NCI-H2196 (cell line): ENCODE results near the gene C15orf61.

Source experiments
- DNase-seq: peaks from one replicate; lab custom pipeline; 2025; ENCODE audit not compliant: unreplicated experiment; lab: John Stamatoyannopoulos, UW

Gene C15orf61

DNA sequence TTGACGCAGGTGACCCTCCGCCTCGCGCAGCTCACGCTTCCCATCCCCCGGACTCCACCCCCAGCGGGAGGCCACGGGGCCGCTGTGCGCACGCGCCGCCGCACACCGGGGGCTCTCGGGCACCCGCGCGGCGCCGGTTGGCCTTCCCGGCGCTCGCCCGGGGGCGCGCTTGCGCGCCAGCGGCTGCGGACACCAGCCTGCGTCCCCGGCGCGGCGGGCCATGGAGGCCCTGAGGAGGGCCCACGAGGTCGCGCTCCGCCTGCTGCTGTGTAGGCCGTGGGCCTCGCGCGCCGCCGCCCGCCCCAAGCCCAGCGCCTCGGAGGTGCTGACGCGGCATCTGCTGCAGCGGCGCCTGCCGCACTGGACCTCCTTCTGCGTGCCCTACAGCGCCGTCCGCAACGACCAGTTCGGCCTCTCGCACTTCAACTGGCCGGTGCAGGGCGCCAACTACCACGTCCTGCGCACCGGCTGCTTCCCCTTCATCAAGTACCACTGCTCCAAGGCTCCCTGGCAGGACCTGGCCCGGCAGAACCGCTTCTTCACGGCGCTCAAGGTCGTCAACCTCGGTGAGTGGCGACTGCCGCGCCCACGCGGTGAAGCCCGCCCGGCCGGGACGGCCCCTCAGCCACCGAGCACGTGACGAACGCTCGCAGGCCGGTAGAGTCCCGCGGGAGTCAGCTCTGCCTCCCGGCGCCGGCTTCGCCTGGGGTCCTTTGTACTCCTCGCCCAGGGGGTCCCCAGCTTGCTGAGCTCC, at the start of gene C15orf61:
Gene C15orf61 (plus strand): TSS at position 103 of the 754 bp plus-strand sequence. CDS start 118 bp downstream, at position 221.
- DNase-seq = peak; percentile 87

DNA sequence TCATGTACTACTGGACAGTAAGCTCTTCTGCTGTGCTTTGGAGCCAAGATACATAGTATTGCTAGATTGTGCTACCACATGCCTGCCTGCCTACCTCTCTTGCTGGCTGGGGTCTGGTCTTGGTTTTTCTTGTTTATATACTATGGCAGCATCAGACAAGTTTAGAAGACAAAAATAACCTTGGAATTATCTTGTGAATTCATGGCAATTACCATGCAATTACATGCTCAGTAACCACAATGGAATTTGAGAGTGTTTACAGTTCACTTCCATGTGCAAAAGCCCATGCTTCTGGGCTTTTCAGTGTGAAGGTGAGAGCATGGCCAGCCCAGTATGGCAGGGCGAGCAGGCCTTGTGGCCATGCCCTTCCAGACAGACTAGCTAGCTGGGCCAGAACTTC, 48.0 kb upstream of the C15orf61 start:
- no peak for DNase-seq

DNA sequence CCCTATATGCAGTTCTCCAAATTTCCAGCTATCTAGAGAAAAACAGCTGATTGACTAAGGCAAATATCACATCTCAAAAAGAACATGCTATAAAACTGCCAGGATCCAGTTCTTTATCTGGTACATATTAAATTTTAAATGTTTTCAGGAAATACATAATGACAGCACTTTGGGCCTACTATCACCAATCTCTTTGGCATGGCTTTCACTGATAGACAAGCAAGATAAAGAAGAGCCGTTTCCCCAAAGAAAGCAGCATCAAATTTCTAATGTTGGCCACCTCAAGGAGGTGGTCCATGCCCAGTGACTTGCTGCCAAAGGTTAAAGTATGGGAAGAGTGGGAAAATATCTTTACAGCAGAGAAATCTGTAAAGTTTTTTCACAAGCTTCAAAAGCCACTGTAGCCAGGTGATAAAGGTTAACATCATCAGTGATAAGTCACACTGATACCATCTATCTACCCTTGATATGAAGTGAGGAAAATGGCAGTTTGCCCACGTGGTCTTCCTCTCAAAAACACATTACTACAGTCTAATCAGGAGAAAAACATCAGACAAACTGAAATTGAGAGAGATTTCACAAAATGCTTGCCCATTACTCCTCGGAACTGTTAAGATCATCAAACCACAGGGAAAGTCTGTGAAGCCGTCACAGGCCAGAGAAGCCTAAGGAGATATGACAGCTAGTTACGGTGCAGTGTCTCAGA, 46.4 kb upstream of the C15orf61 start:
- no peak for DNase-seq

DNA sequence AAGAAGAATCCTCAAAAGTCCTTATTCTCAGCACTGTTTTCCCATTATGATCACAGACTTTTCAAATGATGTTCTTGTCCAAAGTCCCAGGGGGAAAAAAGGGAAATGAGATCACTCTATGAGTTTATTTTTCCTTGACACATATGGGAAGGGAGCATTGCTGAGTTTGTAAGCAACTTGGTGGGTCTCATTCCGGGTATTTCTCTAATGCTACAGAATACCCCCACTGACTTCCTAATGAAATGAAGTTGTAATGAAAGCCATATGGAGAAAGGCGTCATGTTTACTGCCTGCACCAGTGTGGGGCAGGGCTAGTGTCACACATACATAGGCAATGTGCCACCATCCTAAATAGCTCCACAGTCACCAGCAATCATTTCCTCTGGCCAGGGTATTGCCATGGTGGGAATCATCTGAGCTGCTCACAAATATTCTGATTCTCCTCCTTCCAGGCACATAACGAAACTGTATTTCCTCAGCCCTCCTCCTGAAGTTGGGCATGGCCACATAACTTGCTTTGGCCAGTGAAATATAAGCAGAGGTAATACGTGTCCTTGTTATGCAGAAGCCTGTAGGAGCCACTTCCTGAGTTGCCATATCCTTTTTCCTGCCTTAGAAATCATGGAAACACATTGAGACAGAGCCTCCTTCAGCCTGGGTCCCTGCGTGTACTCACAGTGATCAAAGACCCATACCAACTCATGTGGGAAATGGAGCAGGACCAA, 41.0 kb upstream of the C15orf61 start:
- DNase-seq = no peak

DNA sequence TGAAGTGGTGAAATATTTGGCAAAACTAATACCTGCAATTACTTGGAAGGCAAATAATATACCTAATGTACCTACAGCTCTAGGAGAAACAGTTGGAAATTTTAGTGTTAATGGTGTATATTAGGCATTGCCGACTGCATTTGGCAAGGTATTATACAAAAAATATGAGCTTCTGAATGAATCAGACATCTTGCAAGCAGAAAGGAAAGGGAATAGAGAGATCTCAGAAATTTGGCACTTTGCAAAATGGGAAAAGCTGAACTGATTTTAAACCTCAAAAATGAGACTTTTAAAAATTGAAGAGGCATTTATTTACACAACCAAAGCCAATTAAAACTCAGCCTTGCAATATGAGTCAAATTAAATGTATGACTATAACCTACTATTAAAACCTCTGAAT, 40.2 kb upstream of the C15orf61 start:
- no peak for DNase-seq

DNA sequence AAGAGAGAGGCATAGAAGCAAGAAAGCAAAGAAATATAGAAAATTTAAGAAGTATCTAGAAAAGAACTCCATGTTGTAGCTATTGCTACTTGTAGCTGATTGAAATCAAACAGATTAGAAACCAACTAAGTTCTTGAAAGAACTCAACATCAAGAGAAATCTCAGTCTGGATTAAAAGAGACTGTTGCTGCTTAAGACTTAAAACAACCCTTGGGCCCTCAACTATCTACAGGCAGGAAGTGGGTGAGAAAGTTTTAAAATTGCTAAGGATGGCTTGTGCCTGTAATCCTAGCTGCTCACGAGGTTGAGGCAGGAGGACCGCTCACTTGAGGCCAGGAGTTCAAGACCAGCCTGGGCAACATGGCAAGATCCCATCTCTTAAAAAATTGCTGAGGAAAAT, 39.3 kb upstream of the C15orf61 start:
- DNase-seq = no peak

DNA sequence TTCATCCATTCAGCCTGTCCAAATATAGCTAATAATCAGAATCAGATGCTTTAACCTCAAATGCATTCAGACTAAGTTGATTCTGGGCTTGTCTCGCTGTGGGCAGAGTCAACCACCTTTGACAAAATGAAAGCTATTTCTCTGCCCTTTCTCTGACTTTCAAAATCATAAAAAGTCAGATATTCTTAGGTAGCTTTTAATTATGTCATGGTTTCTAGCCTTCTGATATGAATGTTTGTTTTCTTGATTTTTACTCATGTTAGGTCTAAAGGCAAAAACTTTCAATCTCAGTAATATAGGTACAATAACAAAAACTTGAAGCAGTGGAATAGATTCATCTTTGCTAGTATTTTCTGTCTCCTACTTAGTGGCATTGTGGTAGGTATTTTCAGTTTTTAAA, 25.3 kb upstream of the C15orf61 start:
- DNase-seq = no peak

DNA sequence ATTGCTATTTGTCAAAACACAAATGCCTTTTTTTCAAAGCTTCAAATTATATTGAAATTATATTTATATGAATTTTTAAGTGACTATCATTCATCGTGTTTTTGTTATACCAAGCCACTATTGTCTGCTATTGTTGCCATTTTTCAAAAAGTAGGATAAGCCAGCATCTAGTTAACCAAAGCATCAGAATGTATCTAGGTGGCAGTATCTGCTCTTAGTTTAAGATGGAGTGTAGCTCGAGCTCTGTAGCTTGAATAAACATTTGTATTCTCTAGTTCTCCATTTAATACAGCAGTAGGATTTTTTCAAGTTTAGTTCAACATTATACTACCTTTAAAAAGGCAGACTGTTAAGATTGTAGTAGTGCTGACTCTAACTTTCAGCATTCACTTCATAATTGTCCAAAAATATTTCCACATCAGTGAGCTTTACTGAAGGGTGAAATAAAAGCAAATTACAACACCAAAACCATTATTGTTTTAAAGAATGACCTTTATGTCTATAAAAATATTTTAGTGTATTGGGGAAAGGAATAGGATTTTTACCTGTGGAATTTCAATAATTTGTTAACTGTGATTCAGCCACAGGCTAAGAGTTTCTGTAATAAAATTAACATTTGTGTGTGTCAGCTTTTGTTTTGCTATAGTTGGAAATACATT, 19.6 kb upstream of the C15orf61 start:
- DNase-seq = no peak

DNA sequence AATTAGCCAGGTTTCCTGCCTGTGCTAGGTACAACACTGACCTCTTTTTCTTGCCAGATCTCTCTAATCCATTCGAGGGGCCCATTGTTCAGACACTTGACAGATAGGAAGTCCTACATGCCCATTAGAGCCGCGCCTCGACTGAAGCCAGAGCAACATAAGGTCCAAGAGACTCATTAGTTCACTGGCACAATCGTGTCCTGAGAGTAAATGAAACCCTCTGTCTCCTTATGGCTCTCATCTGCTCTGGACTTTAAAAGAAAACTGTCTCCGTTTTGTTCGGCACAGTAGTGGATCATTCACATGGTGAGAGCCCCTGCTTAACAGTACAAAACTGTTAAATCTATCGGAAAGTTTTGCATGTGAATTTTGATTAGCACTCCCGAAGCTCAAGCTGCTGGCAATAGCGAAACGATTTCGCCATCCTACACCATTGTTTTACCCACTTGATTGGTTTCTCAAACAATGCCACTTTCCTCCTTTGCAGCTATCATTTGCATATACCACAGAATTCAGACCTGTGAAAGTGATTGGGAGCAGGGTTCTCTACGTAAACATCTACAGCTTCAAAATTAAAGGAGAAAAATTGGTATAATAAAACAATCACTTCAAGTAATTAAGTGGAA, 19.0 kb upstream of the C15orf61 start:
- no peak for DNase-seq

DNA sequence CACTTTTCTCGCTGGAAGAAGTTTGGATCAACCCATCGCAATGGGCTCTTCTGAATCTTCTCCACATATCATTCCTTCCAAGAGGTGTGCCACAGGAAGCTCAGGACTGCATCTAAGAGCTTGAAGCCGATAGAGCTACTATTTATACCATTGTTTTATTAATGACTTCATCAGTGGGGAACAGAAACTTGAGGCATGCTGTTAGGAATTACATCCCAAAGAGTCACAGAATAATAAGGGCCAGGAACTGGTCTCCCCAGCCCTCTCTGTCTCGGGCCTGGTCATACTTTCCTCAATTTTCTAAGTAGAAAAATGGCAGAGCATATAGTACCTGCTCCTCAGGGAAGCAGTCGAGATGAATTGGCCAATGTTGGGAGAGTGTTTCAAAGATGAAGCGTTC, 16.9 kb upstream of the C15orf61 start:
- no peak for DNase-seq

DNA sequence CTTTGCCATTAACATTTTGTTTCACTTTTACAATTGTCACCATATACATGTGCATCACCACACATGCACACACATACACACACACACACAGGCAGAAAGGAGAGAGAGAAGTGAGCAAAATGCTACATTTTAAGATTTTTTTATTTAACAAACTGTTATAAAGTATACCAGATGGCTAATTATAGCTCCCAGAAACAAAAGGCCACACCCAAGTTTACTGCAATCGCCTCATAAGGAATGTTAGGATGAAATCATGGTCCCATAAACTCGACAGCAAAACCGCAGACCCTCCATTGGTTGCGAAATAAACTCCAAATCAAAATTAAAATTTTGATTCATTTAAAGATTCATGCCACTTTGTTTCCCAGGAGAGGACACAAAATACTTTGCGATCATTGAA, 16.1 kb upstream of the C15orf61 start:
- DNase-seq = no peak

DNA sequence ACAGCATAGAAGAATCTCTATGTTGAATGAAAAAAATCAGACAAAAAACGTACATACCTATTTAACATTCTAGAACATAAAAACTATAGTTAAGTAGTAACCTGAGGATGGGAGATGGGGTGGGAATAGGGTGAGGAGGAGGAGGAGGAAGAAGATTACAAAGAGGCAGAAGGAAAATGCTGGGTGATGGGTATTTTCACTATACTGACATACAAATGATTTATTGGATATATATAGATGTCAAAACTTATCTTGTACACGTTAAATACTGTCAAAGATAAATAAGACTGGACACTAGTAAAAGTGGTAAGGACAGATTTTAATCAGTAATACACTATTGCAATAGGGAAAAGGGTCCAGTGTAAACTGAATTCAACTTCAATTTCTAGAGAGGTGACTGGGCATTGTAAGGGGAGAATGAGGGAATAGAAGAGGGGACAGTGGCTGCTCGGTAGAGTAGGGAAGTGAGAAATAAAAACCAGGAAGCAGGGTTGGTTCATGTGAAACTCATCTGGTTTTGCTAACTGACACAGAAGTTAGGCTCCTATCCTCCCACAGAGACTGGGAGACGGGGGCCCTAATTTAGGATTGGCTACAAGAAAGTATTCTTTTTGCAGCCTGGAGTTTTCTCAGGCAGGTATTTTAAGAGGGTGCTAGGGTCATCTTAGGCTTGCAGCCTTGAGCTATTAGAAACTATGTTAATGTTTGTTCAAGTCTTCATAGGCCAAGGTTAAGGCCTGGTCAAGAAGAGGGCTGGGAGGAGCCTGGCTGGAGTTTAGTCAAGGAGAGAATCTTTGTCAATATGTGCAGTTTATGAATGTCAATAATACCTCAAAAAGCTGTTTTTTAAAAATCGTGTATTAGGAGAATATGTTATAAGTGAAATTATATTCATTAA, 15.0 kb upstream of the C15orf61 start:
- DNase-seq = no peak

DNA sequence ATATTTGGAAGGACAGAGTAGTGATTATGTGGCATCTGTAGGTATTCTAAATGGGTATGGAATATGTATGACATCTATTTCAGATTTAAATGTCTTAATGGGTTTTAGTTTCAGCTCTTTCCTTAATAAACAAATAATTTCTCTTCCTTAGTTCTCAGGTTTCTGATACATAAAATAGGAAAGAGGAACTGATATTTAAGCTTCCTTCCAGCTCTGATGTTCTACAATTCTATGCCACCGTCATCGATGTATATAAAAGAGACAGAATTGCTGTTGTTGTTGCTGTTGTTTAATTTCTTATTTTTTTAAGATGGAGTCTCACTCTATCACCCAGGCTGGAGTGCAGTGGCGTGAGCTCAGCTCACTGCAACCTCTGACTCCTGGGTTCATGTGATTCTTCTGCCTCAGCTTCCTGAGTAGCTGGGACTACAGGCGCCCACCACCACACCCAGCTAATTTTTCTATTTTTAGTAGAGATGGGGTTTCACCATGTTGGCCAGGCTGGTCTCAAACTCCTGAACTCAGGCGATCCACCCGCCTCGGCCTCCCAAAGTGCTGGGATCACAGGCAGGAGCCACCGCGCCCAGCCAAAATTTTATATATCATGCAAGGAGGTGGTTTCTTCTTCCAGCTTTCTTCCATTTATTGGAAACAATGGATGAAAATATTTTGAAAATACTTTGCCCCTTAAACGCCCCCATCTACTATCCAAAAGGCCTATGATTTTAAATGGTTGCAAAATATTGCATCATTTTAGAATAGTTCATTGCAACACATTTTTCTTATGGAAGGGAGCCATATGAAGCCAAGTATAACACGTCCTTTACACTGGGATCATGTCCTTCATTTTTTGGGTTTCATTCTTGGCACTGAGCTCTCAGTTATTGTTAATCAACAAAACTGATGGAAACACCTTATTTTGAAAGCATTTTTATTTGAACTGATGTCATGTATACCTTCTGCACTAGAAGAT, 13.9 kb upstream of the C15orf61 start:
- no peak for DNase-seq

DNA sequence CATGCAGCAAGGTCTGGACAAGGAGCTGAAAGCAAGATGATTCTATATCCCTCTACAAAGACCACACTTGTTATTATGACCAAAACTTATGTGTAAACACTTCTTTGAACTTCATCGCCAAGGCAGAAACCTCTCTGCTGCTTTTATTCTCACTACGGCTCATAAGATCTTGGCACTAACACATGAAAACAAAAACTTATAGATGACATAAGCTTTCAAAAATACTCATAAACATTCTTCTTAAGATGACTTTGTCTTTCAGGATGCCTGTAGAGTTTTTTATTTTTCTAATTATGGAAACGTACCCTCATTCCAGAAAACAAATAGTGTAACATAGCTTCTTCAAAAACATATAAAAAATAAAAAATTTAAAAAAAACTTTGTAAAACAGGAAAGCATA, 12.5 kb upstream of the C15orf61 start:
- no peak for DNase-seq

DNA sequence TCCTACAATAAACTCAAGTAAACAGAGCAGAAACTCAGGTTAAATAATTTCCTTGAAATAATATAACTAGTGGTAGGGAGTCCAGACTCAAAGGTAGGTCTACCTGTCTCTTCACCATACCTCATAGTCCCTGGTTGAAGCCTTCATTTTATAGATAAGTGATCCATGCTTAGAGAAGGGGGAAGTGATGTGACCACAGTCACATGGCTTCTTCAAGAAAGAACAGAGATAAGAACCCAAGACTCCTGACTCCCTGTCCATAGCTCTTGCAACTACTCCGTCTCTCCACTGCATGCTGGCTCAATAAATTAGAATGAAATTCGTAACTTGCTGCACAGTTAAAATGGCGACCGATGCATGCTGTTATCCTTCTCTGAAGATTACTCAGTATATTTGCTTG, 11.0 kb upstream of the C15orf61 start:
- no peak for DNase-seq

DNA sequence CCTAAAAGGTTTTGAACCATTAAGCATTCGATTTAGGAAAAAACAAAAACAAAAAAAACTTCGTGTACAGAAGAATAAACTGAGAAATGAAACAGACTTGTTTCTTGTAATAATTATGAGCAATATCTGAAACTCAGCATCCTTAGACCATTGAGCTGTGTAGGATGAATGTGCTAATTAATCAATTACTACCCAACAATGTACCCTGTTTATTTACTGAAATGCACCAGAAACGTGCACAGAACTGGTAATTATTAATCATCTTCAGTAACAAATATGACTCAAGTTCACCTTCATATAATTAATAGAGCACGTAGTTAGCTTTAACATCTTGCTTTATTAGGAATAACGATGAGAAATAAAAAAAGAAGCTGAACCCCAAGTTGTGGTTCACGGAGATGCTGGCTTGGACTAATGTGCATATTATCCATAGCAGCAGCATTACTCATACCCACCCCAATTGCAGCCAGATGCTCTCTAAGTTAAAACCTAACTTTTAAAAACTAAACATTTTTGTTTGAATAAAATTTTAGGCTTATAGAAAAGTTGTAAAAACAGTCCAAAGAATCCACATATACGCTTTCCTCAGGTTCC, 10.2 kb upstream of the C15orf61 start:
- DNase-seq = no peak

DNA sequence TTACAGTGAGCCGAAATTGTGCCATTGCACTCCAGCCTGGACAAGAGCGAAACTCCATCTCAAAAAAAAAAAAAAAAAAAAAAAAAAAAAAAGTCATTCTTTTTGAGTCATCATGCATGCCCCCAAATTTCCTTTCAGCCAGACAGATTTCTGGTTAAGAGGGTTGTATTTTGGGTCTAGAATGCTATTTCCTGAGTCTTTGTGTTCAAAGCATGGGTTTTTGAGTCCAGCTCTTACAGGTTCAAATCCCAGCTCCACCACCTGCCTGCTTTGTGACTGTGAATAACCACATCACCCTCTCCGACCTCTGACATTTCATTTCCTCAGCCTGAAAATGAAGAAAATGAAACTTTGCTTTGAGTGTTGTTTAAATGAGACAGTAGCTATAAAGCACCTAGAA, 9.3 kb upstream of the C15orf61 start:
- DNase-seq = no peak

DNA sequence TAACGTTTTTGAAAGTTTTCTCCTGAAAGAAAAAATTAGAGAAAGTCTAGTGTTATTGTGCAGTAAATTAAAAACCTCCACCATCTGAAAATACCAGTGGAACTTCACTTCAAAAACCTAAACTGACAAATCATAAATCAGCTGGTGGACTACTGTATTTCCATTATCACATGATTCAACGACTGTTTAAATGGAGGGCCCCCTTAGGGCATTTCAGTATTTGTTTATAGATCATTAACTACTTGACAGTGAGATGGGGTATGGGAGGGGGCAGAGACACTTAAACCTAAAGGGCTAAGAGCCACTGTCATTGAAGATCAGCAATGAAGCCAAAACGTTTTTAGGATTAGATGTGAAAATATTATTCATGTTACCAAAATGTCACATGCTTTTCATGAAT, 8.8 kb upstream of the C15orf61 start:
- no peak for DNase-seq
